GM18868 (cell line): Measurements from ENCODE around the gene COX6B1.
A peak's percentile ranks its signal among the peaks of the same experiment; 100 is the strongest.
"Not testable (repeated sequence)": the region's sequence is repeated elsewhere in the genome, so short reads cannot be mapped to it uniquely, and the experiment has no call there.

Experiments used
- ATAC-seq: cut with Tn5 transposase; IDR thresholded peaks from one replicate; pipeline ENCODE4 v1.9.1; 2021; ENCODE audit warnings: mild to moderate bottlenecking, moderate library complexity; ENCODE audit not compliant: unreplicated experiment

The COX6B1 gene

DNA sequence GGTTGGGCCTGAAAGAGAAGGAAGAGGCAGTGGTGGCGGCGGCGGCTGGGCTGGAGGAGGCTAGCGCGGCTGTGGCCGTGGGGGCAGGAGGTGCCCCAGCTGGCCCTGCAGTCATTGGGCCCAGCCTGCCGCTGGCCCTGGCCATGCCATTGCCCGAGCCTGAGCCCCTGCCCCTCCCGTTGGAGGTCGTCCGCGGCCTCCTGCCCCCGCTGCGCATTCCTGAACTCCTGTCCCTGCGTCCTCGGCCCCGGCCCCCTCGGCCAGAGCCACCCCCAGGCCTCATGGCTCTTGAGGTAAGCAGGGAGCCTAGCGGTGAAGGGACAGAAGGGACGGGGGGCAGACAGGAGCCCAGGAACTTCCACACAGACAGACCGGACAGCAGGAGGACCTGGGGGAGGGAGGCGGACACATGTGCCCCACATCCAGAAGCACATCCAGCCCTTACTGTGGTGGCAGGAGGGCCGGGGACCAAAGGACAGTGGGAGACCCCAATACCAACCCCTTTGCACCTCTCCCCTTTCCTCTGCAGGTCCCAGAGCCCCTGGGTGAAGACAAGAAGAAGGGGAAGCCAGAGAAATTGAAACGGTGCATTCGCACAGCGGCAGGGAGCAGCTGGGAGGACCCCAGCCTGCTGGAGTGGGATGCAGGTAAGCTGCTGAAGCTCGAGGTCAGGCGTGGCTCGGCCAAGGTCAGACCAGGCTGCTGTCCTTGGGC lies 14.2 kb upstream of the COX6B1 start:
- ATAC-seq = no peak

- no peak for ATAC-seq
Observed at GRCh38 chr19:35636651-35637050, 11.5 kb upstream of the COX6B1 start.

DNA sequence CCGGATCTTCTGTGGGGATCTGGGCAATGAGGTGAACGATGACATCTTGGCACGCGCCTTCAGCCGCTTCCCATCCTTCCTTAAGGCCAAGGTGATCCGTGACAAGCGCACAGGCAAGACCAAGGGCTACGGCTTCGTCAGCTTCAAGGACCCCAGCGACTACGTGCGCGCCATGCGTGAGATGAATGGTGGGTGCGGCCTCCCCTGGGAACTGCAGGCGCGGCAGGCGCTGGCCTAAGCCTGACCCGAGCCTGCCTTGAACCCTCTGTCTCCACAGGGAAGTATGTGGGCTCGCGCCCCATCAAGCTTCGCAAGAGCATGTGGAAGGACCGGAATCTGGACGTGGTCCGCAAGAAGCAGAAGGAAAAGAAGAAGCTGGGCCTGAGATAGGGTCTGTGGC lies 11.0 kb upstream of the COX6B1 start:
- no peak for ATAC-seq

DNA sequence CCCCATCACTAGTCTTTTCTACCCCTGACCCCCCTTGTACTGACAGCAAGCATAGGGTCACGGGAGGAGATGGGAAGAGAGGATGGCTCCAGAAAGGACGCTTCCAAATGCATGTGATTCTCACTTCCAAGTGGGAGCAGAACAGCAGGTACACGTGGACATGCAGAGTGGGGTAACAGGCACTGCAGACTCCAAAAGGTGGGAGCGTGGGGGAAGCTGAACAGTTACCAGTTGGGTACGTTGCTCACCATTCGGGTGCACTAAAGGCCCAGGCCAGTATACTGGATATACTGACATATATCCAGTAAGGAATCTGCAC lies 8.8 kb upstream of the COX6B1 start:
- ATAC-seq = no peak

DNA sequence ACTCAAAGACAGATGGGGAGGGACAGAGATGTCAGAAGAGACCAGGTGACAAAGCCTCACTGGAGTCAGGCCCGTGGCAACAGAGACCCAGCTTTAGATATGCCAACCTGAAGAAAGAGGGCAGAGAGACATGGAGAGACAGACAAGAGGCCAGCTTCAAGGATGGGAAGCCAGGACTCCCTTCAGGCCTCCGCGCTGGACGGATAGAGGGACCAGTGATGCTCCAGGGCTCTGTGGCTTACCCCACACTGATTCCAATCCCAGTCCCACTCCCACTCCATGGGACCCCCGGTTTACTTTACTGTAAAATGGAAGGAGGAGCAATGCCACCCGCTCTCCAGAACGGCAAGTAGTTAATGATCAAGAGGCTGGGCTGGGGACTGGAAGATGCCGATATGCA lies 8.3 kb upstream of the COX6B1 start:
- no peak for ATAC-seq

DNA sequence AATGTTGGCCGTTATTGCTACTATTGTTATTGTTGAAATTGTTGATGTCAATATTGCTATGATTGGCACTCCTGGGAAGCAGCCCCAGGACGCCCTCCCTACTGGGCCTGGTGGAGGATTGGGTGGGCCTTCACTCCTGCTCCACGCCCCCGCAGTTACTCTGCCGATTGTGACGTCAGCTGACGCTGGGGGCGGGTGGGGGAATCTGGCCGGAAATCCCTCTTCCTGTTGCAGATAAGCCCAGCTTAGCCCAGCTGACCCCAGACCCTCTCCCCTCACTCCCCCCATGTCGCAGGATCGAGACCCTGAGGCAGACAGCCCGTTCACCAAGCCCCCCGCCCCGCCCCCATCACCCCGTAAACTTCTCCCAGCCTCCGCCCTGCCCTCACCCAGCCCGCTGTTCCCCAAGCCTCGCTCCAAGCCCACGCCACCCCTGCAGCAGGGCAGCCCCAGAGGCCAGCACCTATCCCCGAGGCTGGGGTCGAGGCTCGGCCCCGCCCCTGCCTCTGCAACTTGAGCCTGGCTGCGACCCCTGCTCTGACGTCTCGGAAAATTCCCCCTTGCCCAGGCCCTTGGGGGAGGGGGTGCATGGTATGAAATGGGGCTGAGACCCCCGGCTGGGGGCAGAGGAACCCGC lies 6.5 kb upstream of the COX6B1 start, which contains the start of gene ETV2:
Gene ETV2 (plus strand): TSS at position 231 of the 637 bp plus-strand sequence. CDS start 716 bp downstream, outside the sequence.
- no peak for ATAC-seq

- no peak for ATAC-seq
Observed at GRCh38 chr19:35642312-35642711, 5.8 kb upstream of the COX6B1 start.

- ATAC-seq = no peak
Observed at GRCh38 chr19:35642798-35643254, 5.3 kb upstream of the COX6B1 start.

DNA sequence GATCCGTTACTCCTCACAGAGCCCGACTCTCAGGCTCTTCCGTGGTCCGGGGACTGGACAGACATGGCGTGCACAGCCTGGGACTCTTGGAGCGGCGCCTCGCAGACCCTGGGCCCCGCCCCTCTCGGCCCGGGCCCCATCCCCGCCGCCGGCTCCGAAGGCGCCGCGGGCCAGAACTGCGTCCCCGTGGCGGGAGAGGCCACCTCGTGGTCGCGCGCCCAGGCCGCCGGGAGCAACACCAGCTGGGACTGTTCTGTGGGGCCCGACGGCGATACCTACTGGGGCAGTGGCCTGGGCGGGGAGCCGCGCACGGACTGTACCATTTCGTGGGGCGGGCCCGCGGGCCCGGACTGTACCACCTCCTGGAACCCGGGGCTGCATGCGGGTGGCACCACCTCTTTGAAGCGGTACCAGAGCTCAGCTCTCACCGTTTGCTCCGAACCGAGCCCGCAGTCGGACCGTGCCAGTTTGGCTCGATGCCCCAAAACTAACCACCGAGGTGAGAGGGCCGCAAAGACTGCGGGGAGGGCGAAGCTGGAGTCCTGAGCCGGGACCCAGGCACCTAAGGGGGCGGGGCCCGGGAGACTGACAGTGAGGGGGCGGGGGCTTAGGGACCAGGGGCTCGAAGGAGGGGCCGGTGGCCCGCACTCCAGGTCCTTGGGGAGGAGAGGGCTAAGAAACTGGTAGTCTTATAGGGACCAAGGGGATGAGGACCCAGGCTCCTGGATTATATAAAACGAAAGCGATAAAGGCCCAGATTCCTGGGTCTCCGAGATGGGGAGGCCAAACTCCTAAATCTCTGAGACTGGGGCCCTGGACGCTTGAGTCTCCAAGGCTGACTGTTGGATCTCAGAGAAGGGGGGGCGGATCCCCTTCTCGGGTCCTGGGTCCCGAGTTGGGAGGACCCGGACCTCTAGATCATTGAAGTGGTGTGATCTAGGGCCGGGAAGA lies 4.6 kb upstream of the COX6B1 start:
- ATAC-seq = peak; percentile 37

GRCh38 chr19:35644206-35644986 lies 3.7 kb upstream of the COX6B1 start:
- ATAC-seq = peak; percentile 72

DNA sequence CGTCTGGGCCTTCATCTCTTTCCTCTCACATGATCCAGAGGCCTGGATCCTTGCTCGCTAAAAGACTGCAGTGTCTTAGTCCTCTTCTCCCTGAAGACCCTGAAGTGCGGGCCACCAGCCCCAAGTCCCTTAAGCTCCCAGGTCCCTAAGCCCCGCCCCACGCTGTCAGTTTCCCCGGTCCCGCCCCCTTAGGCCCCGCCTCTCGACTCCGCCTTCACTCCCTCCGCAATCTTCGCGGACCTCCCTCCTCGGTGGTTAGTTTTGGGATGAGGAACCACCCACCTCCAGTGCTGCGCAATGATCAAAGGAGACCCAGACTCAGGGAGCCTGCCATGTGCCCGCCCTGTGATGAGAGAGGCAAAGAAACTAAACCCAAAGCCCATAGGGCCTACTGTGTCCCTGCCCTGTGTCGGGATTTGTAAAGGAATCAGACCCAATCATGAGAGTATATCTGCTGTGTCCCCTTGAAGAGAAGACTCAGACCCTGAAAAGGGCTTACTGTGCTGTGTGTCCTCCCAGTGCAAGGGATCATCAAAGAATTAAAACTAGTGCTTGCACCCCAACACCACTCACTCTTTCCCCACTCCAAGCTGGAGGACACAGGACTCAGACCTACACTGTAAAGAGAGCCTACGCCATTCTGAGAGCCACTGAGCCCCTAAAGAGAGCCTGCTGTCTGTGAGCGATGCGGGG lies 3.0 kb upstream of the COX6B1 start:
- no peak for ATAC-seq

- no peak for ATAC-seq
Observed at GRCh38 chr19:35645680-35646511, 2.2 kb upstream of the COX6B1 start.

GRCh38 chr19:35650581-35650980 lies 2.5 kb downstream of the COX6B1 start:
- no peak for ATAC-seq

- not testable (repeated sequence) for ATAC-seq
Observed at GRCh38 chr19:35654828-35655227, 6.7 kb downstream of the COX6B1 start.

GRCh38 chr19:35655600-35655999 lies 7.5 kb downstream of the COX6B1 start:
- ATAC-seq = no peak

DNA sequence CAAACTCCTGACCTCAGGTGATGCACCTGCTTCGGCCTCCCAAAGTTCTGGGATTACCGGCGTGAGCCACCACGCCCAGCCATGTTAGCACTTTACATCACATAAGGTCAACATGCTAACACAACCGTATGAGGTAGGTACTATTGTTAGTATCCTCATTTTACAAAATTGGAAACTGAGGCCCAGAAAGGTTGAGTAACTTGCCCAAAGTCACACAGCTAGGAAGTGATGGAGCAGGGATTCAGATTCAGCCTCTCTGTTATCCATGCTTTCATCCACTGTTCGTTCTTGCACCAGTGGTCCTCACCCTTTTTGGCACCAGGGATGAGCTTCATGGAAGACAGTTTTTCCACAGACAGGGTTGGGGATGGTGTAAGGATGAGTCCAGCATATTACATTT lies 8.6 kb downstream of the COX6B1 start:
- no peak for ATAC-seq

GRCh38 chr19:35657904-35658700 lies 10.0 kb downstream of the COX6B1 start:
- no peak for ATAC-seq

DNA sequence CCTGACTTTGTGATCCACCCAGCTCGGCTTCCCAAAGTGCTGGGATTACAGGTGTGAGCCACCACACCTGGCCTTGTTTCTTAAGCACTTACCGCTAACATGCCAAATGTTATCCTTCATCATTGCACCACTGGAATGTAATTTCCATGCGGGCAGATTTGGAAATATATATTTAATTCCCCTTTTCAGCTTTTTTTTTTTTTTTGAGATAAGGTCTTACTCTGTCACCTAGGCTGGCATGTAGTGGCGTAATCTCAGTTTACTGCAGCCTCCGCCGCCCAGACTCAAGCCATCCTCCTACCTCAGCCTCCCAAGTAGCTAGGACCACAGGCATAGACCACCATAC lies 13.8 kb downstream of the COX6B1 start:
- ATAC-seq = no peak

GRCh38 chr19:35663981-35664380 lies 15.9 kb downstream of the COX6B1 start:
- no peak for ATAC-seq
